ENCODE results near the gene ZNF536.

- TF ChIP-seq, protein P1, sequence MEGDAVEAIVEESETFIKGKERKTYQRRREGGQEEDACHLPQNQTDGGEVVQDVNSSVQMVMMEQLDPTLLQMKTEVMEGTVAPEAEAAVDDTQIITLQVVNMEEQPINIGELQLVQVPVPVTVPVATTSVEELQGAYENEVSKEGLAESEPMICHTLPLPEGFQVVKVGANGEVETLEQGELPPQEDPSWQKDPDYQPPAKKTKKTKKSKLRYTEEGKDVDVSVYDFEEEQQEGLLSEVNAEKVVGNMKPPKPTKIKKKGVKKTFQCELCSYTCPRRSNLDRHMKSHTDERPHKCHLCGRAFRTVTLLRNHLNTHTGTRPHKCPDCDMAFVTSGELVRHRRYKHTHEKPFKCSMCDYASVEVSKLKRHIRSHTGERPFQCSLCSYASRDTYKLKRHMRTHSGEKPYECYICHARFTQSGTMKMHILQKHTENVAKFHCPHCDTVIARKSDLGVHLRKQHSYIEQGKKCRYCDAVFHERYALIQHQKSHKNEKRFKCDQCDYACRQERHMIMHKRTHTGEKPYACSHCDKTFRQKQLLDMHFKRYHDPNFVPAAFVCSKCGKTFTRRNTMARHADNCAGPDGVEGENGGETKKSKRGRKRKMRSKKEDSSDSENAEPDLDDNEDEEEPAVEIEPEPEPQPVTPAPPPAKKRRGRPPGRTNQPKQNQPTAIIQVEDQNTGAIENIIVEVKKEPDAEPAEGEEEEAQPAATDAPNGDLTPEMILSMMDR (IDR thresholded peaks at IDR 0.05; ENCODE audit: insufficient read depth, low read length), result no peak
- TF ChIP-seq POLR2AphosphoS5 (IDR thresholded peaks at IDR 0.05; ENCODE audit: low read depth) (no peak), GABPA (IDR thresholded peaks at IDR 0.05; ENCODE audit: low read depth) (no peak)
- TF ChIP-seq, protein P2, sequence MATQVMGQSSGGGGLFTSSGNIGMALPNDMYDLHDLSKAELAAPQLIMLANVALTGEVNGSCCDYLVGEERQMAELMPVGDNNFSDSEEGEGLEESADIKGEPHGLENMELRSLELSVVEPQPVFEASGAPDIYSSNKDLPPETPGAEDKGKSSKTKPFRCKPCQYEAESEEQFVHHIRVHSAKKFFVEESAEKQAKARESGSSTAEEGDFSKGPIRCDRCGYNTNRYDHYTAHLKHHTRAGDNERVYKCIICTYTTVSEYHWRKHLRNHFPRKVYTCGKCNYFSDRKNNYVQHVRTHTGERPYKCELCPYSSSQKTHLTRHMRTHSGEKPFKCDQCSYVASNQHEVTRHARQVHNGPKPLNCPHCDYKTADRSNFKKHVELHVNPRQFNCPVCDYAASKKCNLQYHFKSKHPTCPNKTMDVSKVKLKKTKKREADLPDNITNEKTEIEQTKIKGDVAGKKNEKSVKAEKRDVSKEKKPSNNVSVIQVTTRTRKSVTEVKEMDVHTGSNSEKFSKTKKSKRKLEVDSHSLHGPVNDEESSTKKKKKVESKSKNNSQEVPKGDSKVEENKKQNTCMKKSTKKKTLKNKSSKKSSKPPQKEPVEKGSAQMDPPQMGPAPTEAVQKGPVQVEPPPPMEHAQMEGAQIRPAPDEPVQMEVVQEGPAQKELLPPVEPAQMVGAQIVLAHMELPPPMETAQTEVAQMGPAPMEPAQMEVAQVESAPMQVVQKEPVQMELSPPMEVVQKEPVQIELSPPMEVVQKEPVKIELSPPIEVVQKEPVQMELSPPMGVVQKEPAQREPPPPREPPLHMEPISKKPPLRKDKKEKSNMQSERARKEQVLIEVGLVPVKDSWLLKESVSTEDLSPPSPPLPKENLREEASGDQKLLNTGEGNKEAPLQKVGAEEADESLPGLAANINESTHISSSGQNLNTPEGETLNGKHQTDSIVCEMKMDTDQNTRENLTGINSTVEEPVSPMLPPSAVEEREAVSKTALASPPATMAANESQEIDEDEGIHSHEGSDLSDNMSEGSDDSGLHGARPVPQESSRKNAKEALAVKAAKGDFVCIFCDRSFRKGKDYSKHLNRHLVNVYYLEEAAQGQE (IDR thresholded peaks at IDR 0.05; ENCODE audit: insufficient replicate concordance, low read depth), result no peak
Observed at GRCh38 chr19:30367421-30367820, 4.8 kb upstream of the ZNF536 start.

All from HL-60 (cell line).